ENCODE data around the gene SPATA31D3. TPM values are rescaled to one million over a fixed set of nuclear protein-coding genes. Genes with fewer than 3 reads are reported as not detected.

SPATA31D3 gene
- total RNA-seq, result not detected in 2 replicates

GRCh38 chr9:81943393-81943792 is at the start of gene SPATA31D3:
Gene SPATA31D3 (plus strand): TSS chr9:81943500. CDS start chr9:81943586, 86 bp downstream.

GRCh38 chr9:81928305-81928704 is 15.0 kb upstream of the SPATA31D3 start, which contains the start of gene SPATA31D4:
Gene SPATA31D4 (plus strand): TSS chr9:81928428. CDS start chr9:81928514, 86 bp downstream.

GRCh38 chr9:81988472-81988871 is 45.2 kb downstream of the SPATA31D3 start, which contains the start of gene SPATA31D1:
Gene SPATA31D1 (plus strand): TSS chr9:81988772. CDS start chr9:81988819, 47 bp downstream.

Other genes starting within 250 kb of the SPATA31D3 start
- not detected in 2 replicates for gene SPATA31D4, start 15.1 kb upstream of the SPATA31D3 start, total RNA-seq
- gene SPATA31D1, start 45.3 kb downstream of the SPATA31D3 start, total RNA-seq, result not detected in 2 replicates

Measured in bronchus fibroblast of lung (primary cell).